ENCODE measurements around the gene PKMYT1. TPM values are rescaled to one million over a fixed set of nuclear protein-coding genes. Genes with fewer than 3 reads are reported as not detected.

The PKMYT1 gene
- total and polyA plus RNA-seq, 8 donors: 0.28 to 4.8 (median 1.5) TPM

DNA sequence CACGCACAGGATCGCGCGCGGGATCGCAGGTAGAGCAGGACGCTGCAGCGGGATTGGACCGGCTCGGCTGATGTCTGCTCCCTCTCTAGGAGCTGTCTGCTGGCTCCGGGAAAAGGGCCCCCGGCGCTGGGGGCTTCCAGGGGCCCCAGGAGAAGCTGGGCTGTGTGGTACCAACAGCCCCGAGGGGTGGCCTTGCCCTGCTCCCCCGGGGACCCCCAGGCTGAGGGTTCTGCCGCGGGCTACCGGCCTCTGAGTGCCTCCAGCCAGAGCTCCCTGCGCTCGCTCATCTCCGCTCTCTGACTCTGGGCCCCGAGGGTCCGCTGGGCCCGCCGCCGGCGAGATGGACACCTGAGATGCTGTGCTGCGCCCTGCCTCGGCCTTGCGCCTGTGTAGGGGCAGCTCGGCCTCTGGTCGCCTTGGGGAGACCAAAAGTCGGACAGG lies 12.5 kb downstream of the PKMYT1 start:
- H3K36me3 ChIP-seq: no peaks in the 10 kb centered on the region
- DNase-seq (peak in 4 of 6 donors; percentile 4 to 81 (median 43)), ATAC-seq (no peak), FAIRE-seq (no peak)
- WGBS, 2 donors: 51 to 55% methylated on average over 25 to 33 of the region's 33 CpGs
- H3K27ac ChIP-seq: no peak overlapping the region
- intact Hi-C loops (cut with DNase I): no loop called here
- H3K9me3 ChIP-seq: no peaks in the 10 kb centered on the region
- TF ChIP-seq, protein P1, sequence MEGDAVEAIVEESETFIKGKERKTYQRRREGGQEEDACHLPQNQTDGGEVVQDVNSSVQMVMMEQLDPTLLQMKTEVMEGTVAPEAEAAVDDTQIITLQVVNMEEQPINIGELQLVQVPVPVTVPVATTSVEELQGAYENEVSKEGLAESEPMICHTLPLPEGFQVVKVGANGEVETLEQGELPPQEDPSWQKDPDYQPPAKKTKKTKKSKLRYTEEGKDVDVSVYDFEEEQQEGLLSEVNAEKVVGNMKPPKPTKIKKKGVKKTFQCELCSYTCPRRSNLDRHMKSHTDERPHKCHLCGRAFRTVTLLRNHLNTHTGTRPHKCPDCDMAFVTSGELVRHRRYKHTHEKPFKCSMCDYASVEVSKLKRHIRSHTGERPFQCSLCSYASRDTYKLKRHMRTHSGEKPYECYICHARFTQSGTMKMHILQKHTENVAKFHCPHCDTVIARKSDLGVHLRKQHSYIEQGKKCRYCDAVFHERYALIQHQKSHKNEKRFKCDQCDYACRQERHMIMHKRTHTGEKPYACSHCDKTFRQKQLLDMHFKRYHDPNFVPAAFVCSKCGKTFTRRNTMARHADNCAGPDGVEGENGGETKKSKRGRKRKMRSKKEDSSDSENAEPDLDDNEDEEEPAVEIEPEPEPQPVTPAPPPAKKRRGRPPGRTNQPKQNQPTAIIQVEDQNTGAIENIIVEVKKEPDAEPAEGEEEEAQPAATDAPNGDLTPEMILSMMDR (IDR thresholded peaks at IDR 0.05): no peak
- peaks cover 0 to 19% (median 10%) of the 10 kb centered on the region in 4 donors for H3K27me3 ChIP-seq
- peaks cover 8 to 29% (median 10%) of the 10 kb centered on the region in 3 donors for H3K4me1 ChIP-seq
- H3K4me3 ChIP-seq: no peak overlapping the region

DNA sequence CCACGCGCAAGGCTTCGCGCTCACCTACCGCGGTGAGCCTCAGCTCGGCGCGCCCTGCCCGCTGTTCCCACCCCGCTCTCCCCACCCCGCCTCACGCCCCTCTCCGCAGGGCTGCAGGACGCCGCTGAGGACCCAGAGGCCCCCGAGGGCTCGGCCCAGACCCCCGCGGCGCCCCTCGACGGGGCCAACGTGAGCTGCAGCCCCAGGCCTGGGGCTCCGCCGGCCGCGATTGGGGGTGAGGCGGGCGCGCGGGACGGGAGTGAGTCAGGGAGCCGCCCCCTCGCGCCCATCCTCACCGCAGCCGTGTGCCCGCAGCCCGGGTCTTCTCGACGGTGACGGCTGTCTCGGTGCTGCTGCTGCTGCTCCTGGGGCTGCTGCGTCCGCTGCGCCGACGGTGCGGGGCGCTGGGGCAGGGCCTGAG lies 13.0 kb downstream of the PKMYT1 start:
- Histone ChIP-seq H3K36me3 (no peaks in the 10 kb centered on the region), H3K9me3 (no peaks in the 10 kb centered on the region), H3K4me3 (peak overlapping the region in 3 of 4 donors; percentile 12 to 35 (median 26)), H3K27me3 (peaks cover 0 to 19% (median 10%) of the 10 kb centered on the region in 4 donors), H3K4me1 (peaks cover 8 to 29% (median 10%) of the 10 kb centered on the region in 3 donors), H3K27ac (no peak overlapping the region)
- intact Hi-C loops (cut with DNase I): no loop called here
- TF ChIP-seq, protein P1 (IDR thresholded peaks at IDR 0.05): no peak
- 10 to 12% methylated on average over 18 to 51 of the region's 51 CpGs for WGBS, 2 donors
- DNase-seq (peak in 4 of 6 donors; percentile 14 to 77 (median 31)), ATAC-seq (no peak), FAIRE-seq (no peak)

GRCh38 chr16:2966808-2967191 lies 13.4 kb downstream of the PKMYT1 start:
- H3K27me3 ChIP-seq: peaks cover 0 to 19% (median 10%) of the 10 kb centered on the region in 4 donors
- H3K4me3 ChIP-seq: peak overlapping the region in 3 of 4 donors; percentile 12 to 35 (median 26)
- no peak overlapping the region for H3K27ac ChIP-seq
- peaks cover 8 to 29% (median 10%) of the 10 kb centered on the region in 3 donors for H3K4me1 ChIP-seq
- FAIRE-seq (no peak), ATAC-seq (peak in 2 of 4 donors; percentile 0 to 11), DNase-seq (peak in 5 of 6 donors; percentile 44 to 89 (median 62))
- intact Hi-C loops (cut with DNase I): no loop called here
- 1 to 2% methylated on average over 32 to 46 of the region's 46 CpGs for WGBS, 2 donors
- no peaks in the 10 kb centered on the region for H3K36me3 ChIP-seq
- no peaks in the 10 kb centered on the region for H3K9me3 ChIP-seq
- TF ChIP-seq, protein P1 (IDR thresholded peaks at IDR 0.05): no peak

- Histone ChIP-seq H3K27ac (no peak overlapping the region), H3K27me3 (peaks cover 0 to 19% (median 10%) of the 10 kb centered on the region in 4 donors), H3K9me3 (no peaks in the 10 kb centered on the region), H3K36me3 (no peaks in the 10 kb centered on the region), H3K4me3 (peak overlapping the region in 3 of 4 donors; percentile 12 to 35 (median 26)), H3K4me1 (peaks cover 8 to 29% (median 10%) of the 10 kb centered on the region in 3 donors)
- DNase-seq: peak in 5 of 6 donors; percentile 3 to 69 (median 22)
- 49 to 59% methylated on average over 33 to 39 of the region's 39 CpGs for WGBS, 2 donors
- FAIRE-seq: no peak
- TF ChIP-seq, protein P1 (IDR thresholded peaks at IDR 0.05): no peak
- ATAC-seq: no peak
- intact Hi-C loops (cut with DNase I): no loop called here
Observed at GRCh38 chr16:2966043-2966807, 14.0 kb downstream of the PKMYT1 start.

Data from pancreas (tissue), 10 donors.